Measurements from ENCODE around the gene SERPINH1. TPM values are rescaled to one million over a fixed set of nuclear protein-coding genes. Genes with fewer than 3 reads are reported as not detected.

Gene SERPINH1
- total RNA-seq, 2 experiments from 2014 or later = 20.3 to 23.1 TPM

- peaks cover 14% of the 10 kb centered on the region for H3K4me1 Mint-ChIP-seq
- ChIA-PET CTCF (interaction anchor here (1.1 kb wide), 1 partner anchor 10 kb away, joined by 3 read pairs; no protein-coding TSS in a partner anchor), POLR2A (interaction anchor here (1.1 kb wide), 1 partner anchor 15 kb away, joined by 3 read pairs; no protein-coding TSS in a partner anchor)
- ATAC-seq (no peak), DNase-seq (no peak)
- H3K36me3 Mint-ChIP-seq (ENCODE audit: low read depth) = peaks cover 26% of the 10 kb centered on the region
- no peak overlapping the region for H3K4me3 Mint-ChIP-seq
- H3K9me3 Mint-ChIP-seq (ENCODE audit: low read depth) = no peaks in the 10 kb centered on the region
- no peaks in the 10 kb centered on the region for H3K27me3 Mint-ChIP-seq
- H3K27ac Mint-ChIP-seq = no peak overlapping the region
- intact Hi-C loops (cut with DNase I, micrococcal nuclease) = no loop called here
These were observed 5.9 kb downstream of the SERPINH1 start for GRCh38 chr11:75567971-75568370.

GRCh38 chr11:75568616-75569219 is 6.7 kb downstream of the SERPINH1 start:
- no peak overlapping the region for H3K27ac Mint-ChIP-seq

DNA sequence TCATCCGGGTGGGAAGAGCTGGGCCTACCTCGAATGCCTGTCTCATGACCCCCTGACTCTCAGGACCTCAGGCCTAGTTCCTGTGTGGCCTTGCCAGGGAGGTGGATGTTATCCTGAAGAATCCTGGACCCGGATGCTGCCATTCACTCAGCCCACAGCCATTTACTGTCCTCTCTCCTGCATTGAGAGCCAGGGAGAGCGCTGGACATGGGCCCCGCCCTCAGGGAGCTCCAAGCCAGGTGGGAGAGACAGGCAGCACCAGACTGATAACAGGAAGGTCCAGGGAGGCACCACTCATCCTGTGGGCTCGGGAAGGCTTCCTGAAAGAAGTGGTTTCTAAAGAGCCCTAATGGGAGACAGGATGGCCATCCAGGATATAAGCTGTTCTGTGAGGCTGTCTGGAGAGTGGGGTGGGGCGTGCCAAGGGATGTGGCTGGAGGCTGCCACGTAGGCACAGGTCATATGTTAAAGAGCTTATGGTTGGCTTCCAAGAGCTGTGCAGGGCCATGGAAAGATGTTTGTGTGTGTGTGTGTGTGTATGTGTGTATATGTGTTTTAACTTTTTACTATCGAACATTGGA is 8.6 kb downstream of the SERPINH1 start:
- Mint-ChIP-seq H3K27ac (no peak overlapping the region), H3K36me3 (ENCODE audit: low read depth) (peaks cover 24% of the 10 kb centered on the region), H3K4me1 (peaks cover 2% of the 10 kb centered on the region), H3K4me3 (no peak overlapping the region), H3K27me3 (no peaks in the 10 kb centered on the region), H3K9me3 (ENCODE audit: low read depth) (no peaks in the 10 kb centered on the region)
- ChIA-PET CTCF (interaction anchor here (1.3 kb wide), 1 partner anchor 10 kb away, joined by 4 read pairs; no protein-coding TSS in a partner anchor), POLR2A (no interaction called here)
- intact Hi-C loops (cut with DNase I, micrococcal nuclease) = no loop called here
- no peak for ATAC-seq
- no peak for DNase-seq

More at GRCh38 chr11:75568616-75569219, 6.7 kb downstream of the SERPINH1 start:
- Mint-ChIP-seq H3K4me1 (peaks cover 8% of the 10 kb centered on the region), H3K9me3 (ENCODE audit: low read depth) (no peaks in the 10 kb centered on the region), H3K27me3 (no peaks in the 10 kb centered on the region), H3K36me3 (ENCODE audit: low read depth) (peaks cover 26% of the 10 kb centered on the region), H3K4me3 (no peak overlapping the region)
- DNase-seq (no peak), ATAC-seq (no peak)
- CTCF ChIA-PET = interaction anchor here (0.9 to 1.3 kb wide), 3 partner anchors 9 to 22 kb away, joined by 3 read pairs; no protein-coding TSS in a partner anchor
- intact Hi-C loops (cut with DNase I, micrococcal nuclease) = no loop called here
- POLR2A ChIA-PET = no interaction called here

DNA sequence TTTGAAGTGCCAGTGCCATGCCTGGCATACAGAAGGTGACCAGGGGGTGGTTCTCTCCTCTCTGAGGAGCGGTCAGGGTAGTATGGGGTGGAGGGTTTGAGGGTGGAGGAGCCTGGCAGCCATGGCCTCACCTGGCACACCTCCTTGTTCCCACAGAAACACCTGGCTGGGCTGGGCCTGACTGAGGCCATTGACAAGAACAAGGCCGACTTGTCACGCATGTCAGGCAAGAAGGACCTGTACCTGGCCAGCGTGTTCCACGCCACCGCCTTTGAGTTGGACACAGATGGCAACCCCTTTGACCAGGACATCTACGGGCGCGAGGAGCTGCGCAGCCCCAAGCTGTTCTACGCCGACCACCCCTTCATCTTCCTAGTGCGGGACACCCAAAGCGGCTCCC is 9.6 kb downstream of the SERPINH1 start:
- Mint-ChIP-seq H3K27ac (no peak overlapping the region), H3K36me3 (ENCODE audit: low read depth) (peaks cover 23% of the 10 kb centered on the region), H3K4me1 (no peaks in the 10 kb centered on the region), H3K9me3 (ENCODE audit: low read depth) (no peaks in the 10 kb centered on the region), H3K27me3 (no peaks in the 10 kb centered on the region), H3K4me3 (no peak overlapping the region)
- intact Hi-C loops (cut with DNase I, micrococcal nuclease) = no loop called here
- POLR2A ChIA-PET = no interaction called here
- DNase-seq = no peak
- ATAC-seq = no peak
- CTCF ChIA-PET = interaction anchor here (0.8 kb wide), 1 partner anchor 10 kb away, joined by 5 read pairs; no protein-coding TSS in a partner anchor

- Mint-ChIP-seq H3K27me3 (no peaks in the 10 kb centered on the region), H3K4me1 (no peaks in the 10 kb centered on the region), H3K9me3 (ENCODE audit: low read depth) (no peaks in the 10 kb centered on the region), H3K4me3 (no peak overlapping the region), H3K27ac (no peak overlapping the region), H3K36me3 (ENCODE audit: low read depth) (peaks cover 22% of the 10 kb centered on the region)
- intact Hi-C loops (cut with DNase I, micrococcal nuclease) = no loop called here
- no peak for ATAC-seq
- CTCF ChIA-PET = interaction anchor here (0.8 to 1.2 kb wide), 3 partner anchors 9 to 103 kb away, joined by 3 to 5 read pairs (median 5); no protein-coding TSS in a partner anchor
- DNase-seq = no peak
- POLR2A ChIA-PET = no interaction called here
These were observed 10.7 kb downstream of the SERPINH1 start for GRCh38 chr11:75572744-75573143.

GRCh38 chr11:75574698-75575602 is 12.9 kb downstream of the SERPINH1 start:
- ChIA-PET CTCF (interaction anchor here (0.6 to 1.5 kb wide), 10 partner anchors 12 to 886 kb away, joined by 3 to 5 read pairs (median 3); no protein-coding TSS in a partner anchor), POLR2A (no interaction called here)
- H3K36me3 Mint-ChIP-seq (ENCODE audit: low read depth) = peaks cover 8% of the 10 kb centered on the region
- H3K9me3 Mint-ChIP-seq (ENCODE audit: low read depth) = no peaks in the 10 kb centered on the region
- no peak overlapping the region for H3K4me3 Mint-ChIP-seq
- peak; percentile 30 for ATAC-seq
- no peak for DNase-seq
- H3K27me3 Mint-ChIP-seq = no peaks in the 10 kb centered on the region
- H3K4me1 Mint-ChIP-seq = no peaks in the 10 kb centered on the region
- H3K27ac Mint-ChIP-seq = no peak overlapping the region
- intact Hi-C loops (cut with DNase I, micrococcal nuclease) = no loop called here

DNA sequence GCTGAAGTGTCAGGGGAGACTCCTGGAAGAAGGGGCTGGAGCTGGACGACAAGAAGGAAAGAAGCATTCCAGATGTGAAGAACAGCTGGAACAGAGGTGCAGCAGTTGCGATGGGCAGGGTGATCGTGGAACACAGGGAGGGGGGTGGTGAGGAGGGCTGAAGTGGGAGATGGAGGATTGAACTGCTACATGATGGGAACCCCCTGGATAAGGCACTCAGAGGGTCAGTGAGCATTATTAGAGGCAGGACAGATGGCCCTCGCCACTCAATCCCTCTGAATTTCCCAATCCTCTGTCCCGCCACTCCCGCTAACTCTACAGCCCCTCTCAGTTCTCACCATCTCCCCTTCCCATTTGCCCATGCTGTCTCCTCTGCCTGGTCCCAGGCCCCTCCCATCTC is 14.0 kb downstream of the SERPINH1 start:
- ChIA-PET CTCF (interaction anchor here (0.6 to 2.3 kb wide), 5 partner anchors 13 to 208 kb away, joined by 3 to 6 read pairs (median 3); no protein-coding TSS in a partner anchor), POLR2A (no interaction called here)
- Mint-ChIP-seq H3K4me1 (no peaks in the 10 kb centered on the region), H3K27me3 (no peaks in the 10 kb centered on the region), H3K4me3 (no peak overlapping the region), H3K27ac (no peak overlapping the region), H3K36me3 (ENCODE audit: low read depth) (peaks cover 7% of the 10 kb centered on the region), H3K9me3 (ENCODE audit: low read depth) (no peaks in the 10 kb centered on the region)
- DNase-seq (no peak), ATAC-seq (no peak)
- intact Hi-C loops (cut with DNase I, micrococcal nuclease) = loop anchor here in 1 of 2 experiments (2.0 kb wide), 1 partner anchor 29 kb away; no protein-coding TSS in a partner anchor

DNA sequence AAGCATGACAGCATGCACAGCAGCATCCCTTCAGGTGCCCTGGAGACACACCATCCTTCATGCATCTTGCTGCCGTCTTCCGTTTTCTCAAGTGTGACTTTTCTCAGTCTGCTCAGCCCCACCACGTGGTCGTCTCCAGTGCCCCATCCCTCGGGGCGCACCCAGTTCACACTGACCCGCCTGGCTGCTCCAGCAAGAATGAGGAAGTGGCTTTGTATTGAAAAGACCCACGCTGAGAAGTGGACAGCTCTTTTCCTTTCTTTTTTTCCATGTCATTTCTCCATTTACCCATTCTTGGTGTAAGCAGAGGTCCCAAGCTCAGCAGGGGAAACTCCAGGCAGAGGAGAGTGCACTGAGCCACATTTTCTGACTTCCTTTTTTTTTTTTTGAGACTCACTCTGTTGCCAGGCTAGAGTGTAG is 14.5 kb downstream of the SERPINH1 start:
- H3K27ac Mint-ChIP-seq = no peak overlapping the region
- peaks cover 7% of the 10 kb centered on the region for H3K36me3 Mint-ChIP-seq (ENCODE audit: low read depth)
- H3K4me3 Mint-ChIP-seq = no peak overlapping the region
- POLR2A ChIA-PET = no interaction called here
- no peaks in the 10 kb centered on the region for H3K9me3 Mint-ChIP-seq (ENCODE audit: low read depth)
- ATAC-seq = peak; percentile 44
- intact Hi-C loops (cut with DNase I, micrococcal nuclease) = loop anchor here in 1 of 2 experiments (2.0 kb wide), 1 partner anchor 30 kb away; no protein-coding TSS in a partner anchor
- no peaks in the 10 kb centered on the region for H3K4me1 Mint-ChIP-seq
- CTCF ChIA-PET = interaction anchor here (0.7 to 2.3 kb wide), 6 partner anchors 11 to 1335 kb away, joined by 3 to 6 read pairs (median 3); no protein-coding TSS in a partner anchor
- DNase-seq = peak; percentile 31
- no peaks in the 10 kb centered on the region for H3K27me3 Mint-ChIP-seq

GRCh38 chr11:75577207-75577606 is 15.2 kb downstream of the SERPINH1 start:
- intact Hi-C loops (cut with DNase I, micrococcal nuclease) = loop anchor here in 1 of 2 experiments (2.0 kb wide), 1 partner anchor 30 kb away; no protein-coding TSS in a partner anchor
- Mint-ChIP-seq H3K4me3 (no peak overlapping the region), H3K4me1 (peaks cover 4% of the 10 kb centered on the region), H3K9me3 (ENCODE audit: low read depth) (no peaks in the 10 kb centered on the region), H3K27ac (no peak overlapping the region), H3K36me3 (ENCODE audit: low read depth) (peaks cover 4% of the 10 kb centered on the region), H3K27me3 (no peaks in the 10 kb centered on the region)
- DNase-seq (peak; percentile 78), ATAC-seq (peak; percentile 34)
- POLR2A ChIA-PET = no interaction called here
- CTCF ChIA-PET = interaction anchor here (0.7 to 2.3 kb wide), 12 partner anchors 8 to 1335 kb away, joined by 3 to 7 read pairs (median 3); partner anchors contain the start of gene SERPINH1

DNA sequence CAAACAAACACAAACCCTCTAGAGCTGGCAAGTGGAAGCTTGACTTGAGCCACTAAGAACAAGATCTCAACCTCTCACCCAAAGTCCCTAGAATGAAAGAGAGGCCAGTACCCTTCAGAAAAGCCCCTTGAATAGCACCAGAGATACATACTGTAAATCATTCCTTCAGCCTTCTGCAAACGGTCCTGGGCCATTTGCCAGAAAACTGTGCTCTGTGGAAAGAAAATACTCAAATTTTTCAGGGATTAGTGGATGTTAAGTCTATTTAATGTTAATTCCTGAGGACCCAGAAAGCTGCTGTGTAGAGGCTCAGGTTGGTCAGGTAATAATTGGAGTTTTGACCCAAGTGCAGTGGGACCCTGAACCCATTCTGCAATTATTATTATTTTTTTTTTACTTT is 16.9 kb downstream of the SERPINH1 start:
- intact Hi-C loops (cut with DNase I, micrococcal nuclease) = no loop called here
- POLR2A ChIA-PET = no interaction called here
- Mint-ChIP-seq H3K4me3 (no peak overlapping the region), H3K9me3 (ENCODE audit: low read depth) (no peaks in the 10 kb centered on the region), H3K4me1 (peaks cover 13% of the 10 kb centered on the region), H3K27ac (no peak overlapping the region), H3K36me3 (ENCODE audit: low read depth) (no peaks in the 10 kb centered on the region), H3K27me3 (no peaks in the 10 kb centered on the region)
- CTCF ChIA-PET = interaction anchor here (0.6 to 2.2 kb wide), 2 partner anchors 17 to 1913 kb away, joined by 3 to 7 read pairs; partner anchors contain the start of gene SERPINH1
- ATAC-seq (no peak), DNase-seq (no peak)

GRCh38 chr11:75579841-75580240 is 17.8 kb downstream of the SERPINH1 start:
- Mint-ChIP-seq H3K27me3 (no peaks in the 10 kb centered on the region), H3K27ac (no peak overlapping the region), H3K4me3 (no peak overlapping the region), H3K4me1 (peaks cover 13% of the 10 kb centered on the region), H3K36me3 (ENCODE audit: low read depth) (no peaks in the 10 kb centered on the region), H3K9me3 (ENCODE audit: low read depth) (no peaks in the 10 kb centered on the region)
- POLR2A ChIA-PET = no interaction called here
- ATAC-seq = no peak
- intact Hi-C loops (cut with DNase I, micrococcal nuclease) = loop anchor here in 1 of 2 experiments (5.0 kb wide), 1 partner anchor 1088 kb away; the partner anchor contains the start of gene LIPT2
- CTCF ChIA-PET = no interaction called here
- no peak for DNase-seq
